Measurements from ENCODE around the gene FOXN3. TPM values are rescaled to one million over a fixed set of nuclear protein-coding genes. Genes with fewer than 3 reads are reported as not detected.

The FOXN3 gene
- total RNA-seq, 6 experiments from 2014 or later: 41.5 to 74.2 (median 55.8) TPM

- H3K9me3 ChIP-seq: no peaks in the 10 kb centered on the region
- no peak for TF ChIP-seq POLR2A (IDR thresholded peaks at IDR 0.05)
- TF ChIP-seq, protein P1, sequence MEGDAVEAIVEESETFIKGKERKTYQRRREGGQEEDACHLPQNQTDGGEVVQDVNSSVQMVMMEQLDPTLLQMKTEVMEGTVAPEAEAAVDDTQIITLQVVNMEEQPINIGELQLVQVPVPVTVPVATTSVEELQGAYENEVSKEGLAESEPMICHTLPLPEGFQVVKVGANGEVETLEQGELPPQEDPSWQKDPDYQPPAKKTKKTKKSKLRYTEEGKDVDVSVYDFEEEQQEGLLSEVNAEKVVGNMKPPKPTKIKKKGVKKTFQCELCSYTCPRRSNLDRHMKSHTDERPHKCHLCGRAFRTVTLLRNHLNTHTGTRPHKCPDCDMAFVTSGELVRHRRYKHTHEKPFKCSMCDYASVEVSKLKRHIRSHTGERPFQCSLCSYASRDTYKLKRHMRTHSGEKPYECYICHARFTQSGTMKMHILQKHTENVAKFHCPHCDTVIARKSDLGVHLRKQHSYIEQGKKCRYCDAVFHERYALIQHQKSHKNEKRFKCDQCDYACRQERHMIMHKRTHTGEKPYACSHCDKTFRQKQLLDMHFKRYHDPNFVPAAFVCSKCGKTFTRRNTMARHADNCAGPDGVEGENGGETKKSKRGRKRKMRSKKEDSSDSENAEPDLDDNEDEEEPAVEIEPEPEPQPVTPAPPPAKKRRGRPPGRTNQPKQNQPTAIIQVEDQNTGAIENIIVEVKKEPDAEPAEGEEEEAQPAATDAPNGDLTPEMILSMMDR (IDR thresholded peaks at IDR 0.05): no peak
- H3K27me3 ChIP-seq: no peaks in the 10 kb centered on the region
- no peak for DNase-seq
- H3K36me3 ChIP-seq: no peaks in the 10 kb centered on the region
- intact Hi-C loops (cut with DNase I): no loop called here
- no peak overlapping the region for H3K4me3 ChIP-seq
- WGBS (ENCODE audit: insufficient coverage, low coverage, low lambda C conversion rate, missing lambda C conversion rate): 36% methylated on average over 3 of the region's 10 CpGs
- peaks cover 0 to 40% (median 7%) of the 10 kb centered on the region in 4 donors for H3K4me1 ChIP-seq
- ATAC-seq: peak; percentile 22 to 40 (median 33)
- peak overlapping the region in 1 of 3 donors; percentile 14 for H3K27ac ChIP-seq
These were observed 108.6 kb downstream of the FOXN3 start for GRCh38 chr14:89308232-89308959.

DNA sequence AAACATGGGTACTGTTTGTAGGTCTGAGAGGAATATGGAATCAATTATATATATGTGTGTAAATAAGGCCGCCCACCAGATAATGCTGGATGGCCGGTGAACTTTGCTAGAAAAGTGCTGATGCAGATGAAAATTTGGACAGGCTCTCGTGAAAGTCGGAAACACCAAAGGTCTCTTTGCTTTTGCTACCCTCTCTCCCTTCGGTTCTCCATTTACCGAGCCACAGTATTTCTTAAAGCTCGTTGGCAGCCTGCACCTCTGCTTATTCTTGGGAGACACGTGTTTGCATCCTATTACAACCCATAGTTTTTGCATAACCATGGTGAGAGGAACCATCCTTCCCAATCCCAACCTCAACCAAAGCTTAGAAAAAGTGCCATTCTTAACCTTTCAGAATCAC is 109.6 kb downstream of the FOXN3 start:
- intact Hi-C loops (cut with DNase I): no loop called here
- Histone ChIP-seq H3K27ac (no peak overlapping the region), H3K27me3 (no peaks in the 10 kb centered on the region), H3K36me3 (no peaks in the 10 kb centered on the region), H3K9me3 (no peaks in the 10 kb centered on the region), H3K4me3 (no peak overlapping the region), H3K4me1 (peaks cover 0 to 46% (median 7%) of the 10 kb centered on the region in 4 donors)
- DNase-seq (no peak), ATAC-seq (peak in 2 of 4 donors; percentile 40 to 47)
- 34% methylated on average over 8 of the region's 8 CpGs for WGBS (ENCODE audit: insufficient coverage, low coverage, low lambda C conversion rate, missing lambda C conversion rate)
- no peak for TF ChIP-seq POLR2A (IDR thresholded peaks at IDR 0.05)
- TF ChIP-seq, protein P1 (IDR thresholded peaks at IDR 0.05): no peak

GRCh38 chr14:89304972-89305703 is 111.9 kb downstream of the FOXN3 start:
- peak overlapping the region; percentile 29 to 76 (median 37) for H3K27ac ChIP-seq
- TF ChIP-seq, protein P1 (IDR thresholded peaks at IDR 0.05): no peak
- TF ChIP-seq POLR2A (IDR thresholded peaks at IDR 0.05): no peak
- no peaks in the 10 kb centered on the region for H3K36me3 ChIP-seq
- intact Hi-C loops (cut with DNase I): no loop called here
- H3K27me3 ChIP-seq: no peaks in the 10 kb centered on the region
- H3K4me1 ChIP-seq: peaks cover 0 to 46% (median 7%) of the 10 kb centered on the region in 4 donors
- DNase-seq (no peak), ATAC-seq (peak in 2 of 4 donors; percentile 13)
- H3K9me3 ChIP-seq: no peaks in the 10 kb centered on the region
- no peak overlapping the region for H3K4me3 ChIP-seq
- 39% methylated on average over 10 of the region's 16 CpGs for WGBS (ENCODE audit: insufficient coverage, low coverage, low lambda C conversion rate, missing lambda C conversion rate)

- H3K36me3 ChIP-seq: no peaks in the 10 kb centered on the region
- intact Hi-C loops (cut with DNase I): no loop called here
- WGBS (ENCODE audit: insufficient coverage, low coverage, low lambda C conversion rate, missing lambda C conversion rate): 68% methylated on average over 5 of the region's 6 CpGs
- no peaks in the 10 kb centered on the region for H3K27me3 ChIP-seq
- no peak overlapping the region for H3K4me3 ChIP-seq
- TF ChIP-seq POLR2A (IDR thresholded peaks at IDR 0.05): no peak
- H3K9me3 ChIP-seq: no peaks in the 10 kb centered on the region
- ATAC-seq (no peak), DNase-seq (no peak)
- H3K4me1 ChIP-seq: peaks cover 0 to 46% (median 7%) of the 10 kb centered on the region in 4 donors
- peak overlapping the region; percentile 37 to 76 (median 56) for H3K27ac ChIP-seq
These were observed 112.5 kb downstream of the FOXN3 start for GRCh38 chr14:89304561-89304960.
